Esophagus muscularis mucosa (tissue), 3 donors: ENCODE results near the gene EFCAB8.

ENCODE experiments used
- POLR2AphosphoS5 ChIP-seq, 2 donors: sonication (generic); formaldehyde crosslinking; IDR thresholded peaks; one replicate each; pipeline ENCODE4 v1.6.1; 2017; ENCODE audit warnings: antibody characterized with exemption in 2 of 2
- TF ChIP-seq, protein P1 (sequence below), 3 experiments: fragments of 200-600 bp in 2 of 3; fragments of 450-650 bp in 1 of 3; sonication (generic) in 2 of 3; IDR thresholded peaks; one replicate each; pipeline ENCODE4 v1.5.1; 2017 to 2019; ENCODE audit warnings: antibody characterized with exemption in 3 of 3, mild to moderate bottlenecking in 2 of 3, moderate library complexity in 1 of 3

DNA sequence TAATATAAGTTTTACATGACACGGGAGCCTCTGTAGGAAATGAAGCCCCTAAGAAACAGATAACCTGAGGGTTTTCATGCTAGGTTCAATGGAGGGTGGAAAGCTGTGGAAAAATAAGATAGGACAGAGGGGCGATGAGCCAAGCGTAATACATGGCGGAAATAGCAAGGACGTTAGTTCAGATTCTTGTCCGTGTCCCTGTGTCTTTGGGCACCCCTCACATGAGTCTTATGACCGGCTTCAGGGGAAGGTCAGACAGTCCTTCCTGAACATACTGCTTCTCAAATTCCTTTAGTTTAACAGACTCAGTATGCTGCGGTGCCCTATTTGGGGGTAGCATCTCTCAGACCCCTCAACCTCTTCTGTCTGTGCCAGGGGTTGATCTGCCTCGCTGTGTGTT is 20.8 kb downstream of the EFCAB8 start:
- TF ChIP-seq, protein P1, sequence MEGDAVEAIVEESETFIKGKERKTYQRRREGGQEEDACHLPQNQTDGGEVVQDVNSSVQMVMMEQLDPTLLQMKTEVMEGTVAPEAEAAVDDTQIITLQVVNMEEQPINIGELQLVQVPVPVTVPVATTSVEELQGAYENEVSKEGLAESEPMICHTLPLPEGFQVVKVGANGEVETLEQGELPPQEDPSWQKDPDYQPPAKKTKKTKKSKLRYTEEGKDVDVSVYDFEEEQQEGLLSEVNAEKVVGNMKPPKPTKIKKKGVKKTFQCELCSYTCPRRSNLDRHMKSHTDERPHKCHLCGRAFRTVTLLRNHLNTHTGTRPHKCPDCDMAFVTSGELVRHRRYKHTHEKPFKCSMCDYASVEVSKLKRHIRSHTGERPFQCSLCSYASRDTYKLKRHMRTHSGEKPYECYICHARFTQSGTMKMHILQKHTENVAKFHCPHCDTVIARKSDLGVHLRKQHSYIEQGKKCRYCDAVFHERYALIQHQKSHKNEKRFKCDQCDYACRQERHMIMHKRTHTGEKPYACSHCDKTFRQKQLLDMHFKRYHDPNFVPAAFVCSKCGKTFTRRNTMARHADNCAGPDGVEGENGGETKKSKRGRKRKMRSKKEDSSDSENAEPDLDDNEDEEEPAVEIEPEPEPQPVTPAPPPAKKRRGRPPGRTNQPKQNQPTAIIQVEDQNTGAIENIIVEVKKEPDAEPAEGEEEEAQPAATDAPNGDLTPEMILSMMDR (IDR thresholded peaks at IDR 0.05): no peak
- no peak for TF ChIP-seq POLR2AphosphoS5 (IDR thresholded peaks at IDR 0.05)
